Neural cell (in vitro differentiated cells): Measurements from ENCODE around the gene CDKAL1.

Experiments
- CTCF ChIP-seq: fragments of 450-650 bp; IDR thresholded peaks from 2 replicates; pipeline ENCODE4 v1.5.1; 2014; ENCODE audit warnings: antibody characterized with exemption, mild to moderate bottlenecking, moderate library complexity; ENCODE audit not compliant: poor library complexity, severe bottlenecking
- EP300 ChIP-seq: fragments of 450-650 bp; conservative IDR thresholded peaks from 2 replicates; pipeline ENCODE4 v1.6.1; 2014; ENCODE audit warnings: antibody characterized with exemption, mild to moderate bottlenecking, moderate library complexity; ENCODE audit not compliant: poor library complexity, severe bottlenecking
- POLR2AphosphoS5 ChIP-seq: IDR thresholded peaks from 2 replicates; pipeline ENCODE4 v1.6.1; 2012
- RAD21 ChIP-seq: fragments of 450-650 bp; conservative IDR thresholded peaks from 2 replicates; pipeline ENCODE4 v1.6.1; 2014; ENCODE audit warnings: antibody characterized with exemption, mild to moderate bottlenecking, moderate library complexity
- SMC3 ChIP-seq: fragments of 450-650 bp; conservative IDR thresholded peaks from 2 replicates; pipeline ENCODE4 v1.6.1; 2014; ENCODE audit warnings: antibody characterized with exemption, mild to moderate bottlenecking, moderate library complexity; ENCODE audit not compliant: poor library complexity

GRCh38 chr6:20724443-20725190, 190.4 kb downstream of the CDKAL1 start:
- no peak for TF ChIP-seq POLR2AphosphoS5
- no peak for TF ChIP-seq CTCF
- no peak for TF ChIP-seq SMC3
- no peak for TF ChIP-seq EP300
- no peak for TF ChIP-seq RAD21
